ENCODE measurements around the gene AP3S2. TPM values are rescaled to one million over a fixed set of nuclear protein-coding genes. Genes with fewer than 3 reads are reported as not detected.

Gene AP3S2
- total and polyA plus RNA-seq, 2 experiments from 2014 or later, result 9.4 to 93.3 TPM

DNA sequence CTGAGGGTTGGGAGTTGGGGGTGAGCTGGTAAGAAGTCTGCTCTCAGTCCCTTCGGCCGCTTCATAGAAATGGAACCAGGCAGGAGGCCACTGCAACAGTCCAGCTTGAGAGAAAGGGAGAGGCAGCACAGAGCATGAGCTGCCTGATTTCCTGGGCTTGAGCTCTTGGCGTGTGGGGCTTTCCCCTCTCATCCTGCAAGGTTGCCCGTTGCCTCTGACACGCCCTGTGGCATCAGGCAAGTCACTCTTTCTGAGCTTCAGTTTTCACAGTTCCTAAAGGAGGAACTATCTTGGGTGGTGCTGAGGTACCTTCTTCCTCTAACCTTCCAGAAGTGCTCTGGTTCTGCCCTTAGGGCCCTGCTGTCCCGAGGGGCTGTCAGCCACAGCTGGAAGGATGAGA lies 112.7 kb downstream of the AP3S2 start (continued):
- TF ChIP-seq, protein P1, sequence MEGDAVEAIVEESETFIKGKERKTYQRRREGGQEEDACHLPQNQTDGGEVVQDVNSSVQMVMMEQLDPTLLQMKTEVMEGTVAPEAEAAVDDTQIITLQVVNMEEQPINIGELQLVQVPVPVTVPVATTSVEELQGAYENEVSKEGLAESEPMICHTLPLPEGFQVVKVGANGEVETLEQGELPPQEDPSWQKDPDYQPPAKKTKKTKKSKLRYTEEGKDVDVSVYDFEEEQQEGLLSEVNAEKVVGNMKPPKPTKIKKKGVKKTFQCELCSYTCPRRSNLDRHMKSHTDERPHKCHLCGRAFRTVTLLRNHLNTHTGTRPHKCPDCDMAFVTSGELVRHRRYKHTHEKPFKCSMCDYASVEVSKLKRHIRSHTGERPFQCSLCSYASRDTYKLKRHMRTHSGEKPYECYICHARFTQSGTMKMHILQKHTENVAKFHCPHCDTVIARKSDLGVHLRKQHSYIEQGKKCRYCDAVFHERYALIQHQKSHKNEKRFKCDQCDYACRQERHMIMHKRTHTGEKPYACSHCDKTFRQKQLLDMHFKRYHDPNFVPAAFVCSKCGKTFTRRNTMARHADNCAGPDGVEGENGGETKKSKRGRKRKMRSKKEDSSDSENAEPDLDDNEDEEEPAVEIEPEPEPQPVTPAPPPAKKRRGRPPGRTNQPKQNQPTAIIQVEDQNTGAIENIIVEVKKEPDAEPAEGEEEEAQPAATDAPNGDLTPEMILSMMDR (conservative IDR thresholded peaks at IDR 0.05; ENCODE audit: low read depth in 2 of 2), result no peak
- no peak for TF ChIP-seq EZH2 (IDR thresholded peaks at IDR 0.05; ENCODE audit: low read depth, unreplicated experiment)

DNA sequence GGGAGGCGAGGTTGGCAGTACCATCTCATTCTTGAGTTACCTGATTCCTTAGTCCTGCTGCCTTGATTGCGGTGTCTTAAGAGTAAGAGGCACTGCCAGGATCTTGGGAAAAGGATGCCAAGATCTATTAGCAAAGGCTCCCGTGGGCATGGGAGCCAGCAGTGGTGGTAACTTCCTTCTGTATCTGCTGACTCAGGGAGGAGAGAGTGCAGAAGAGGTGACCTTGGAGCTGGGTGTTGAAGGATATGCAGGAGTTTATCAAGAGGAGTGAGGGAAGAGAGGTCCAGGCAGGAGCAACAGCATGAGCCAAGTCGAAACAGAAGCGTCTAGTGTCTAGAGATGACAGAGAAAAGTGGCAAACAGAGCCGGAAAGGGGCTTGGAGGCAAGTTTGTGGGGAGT lies 113.2 kb downstream of the AP3S2 start:
- H3K36me3 ChIP-seq (ENCODE audit: insufficient read depth), result no peaks in the 10 kb centered on the region
- no peak overlapping the region for H2AFZ ChIP-seq
- no peak overlapping the region for H3K4me2 ChIP-seq
- H3K27ac ChIP-seq (ENCODE audit: low read depth), result no peak overlapping the region
- peaks cover 3% of the 10 kb centered on the region; the same call in 1 of the 2 replicates for H3K9me2 ChIP-seq (ENCODE audit: insufficient read depth)
- Mint-ChIP-seq H3K36me3 (ENCODE audit: low read depth) (no peaks in the 10 kb centered on the region), H3K4me1 (peaks cover 22% of the 10 kb centered on the region), H3K27me3 (ENCODE audit: insufficient read depth, low read depth, poor library complexity) (peaks cover 24% of the 10 kb centered on the region), H3K9me3 (no peaks in the 10 kb centered on the region), H3K4me3 (no peak overlapping the region), H3K27ac (no peak overlapping the region)
- H3K79me2 ChIP-seq (replicated peaks; ENCODE audit: insufficient read depth), result no peaks in the 10 kb centered on the region
- TF ChIP-seq JUNB (IDR thresholded peaks at IDR 0.05; ENCODE audit: unreplicated experiment) (no peak), NANOG (IDR thresholded peaks at IDR 0.05; ENCODE audit: borderline replicate concordance) (no peak), ZNF331 (CRISPR knock-in tag; IDR thresholded peaks at IDR 0.05; ENCODE audit: low read depth) (no peak), POLR2AphosphoS5 (IDR thresholded peaks at IDR 0.05; ENCODE audit: low read depth) (no peak), EZH2phosphoT487 (IDR thresholded peaks at IDR 0.05; ENCODE audit: unreplicated experiment) (no peak), CREB1 (CRISPR knock-in tag; IDR thresholded peaks at IDR 0.05; ENCODE audit: low read depth) (no peak)
- TF ChIP-seq, protein P2, sequence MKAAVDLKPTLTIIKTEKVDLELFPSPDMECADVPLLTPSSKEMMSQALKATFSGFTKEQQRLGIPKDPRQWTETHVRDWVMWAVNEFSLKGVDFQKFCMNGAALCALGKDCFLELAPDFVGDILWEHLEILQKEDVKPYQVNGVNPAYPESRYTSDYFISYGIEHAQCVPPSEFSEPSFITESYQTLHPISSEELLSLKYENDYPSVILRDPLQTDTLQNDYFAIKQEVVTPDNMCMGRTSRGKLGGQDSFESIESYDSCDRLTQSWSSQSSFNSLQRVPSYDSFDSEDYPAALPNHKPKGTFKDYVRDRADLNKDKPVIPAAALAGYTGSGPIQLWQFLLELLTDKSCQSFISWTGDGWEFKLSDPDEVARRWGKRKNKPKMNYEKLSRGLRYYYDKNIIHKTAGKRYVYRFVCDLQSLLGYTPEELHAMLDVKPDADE (IDR thresholded peaks at IDR 0.05), result no peak
- TF ChIP-seq, protein P3, sequence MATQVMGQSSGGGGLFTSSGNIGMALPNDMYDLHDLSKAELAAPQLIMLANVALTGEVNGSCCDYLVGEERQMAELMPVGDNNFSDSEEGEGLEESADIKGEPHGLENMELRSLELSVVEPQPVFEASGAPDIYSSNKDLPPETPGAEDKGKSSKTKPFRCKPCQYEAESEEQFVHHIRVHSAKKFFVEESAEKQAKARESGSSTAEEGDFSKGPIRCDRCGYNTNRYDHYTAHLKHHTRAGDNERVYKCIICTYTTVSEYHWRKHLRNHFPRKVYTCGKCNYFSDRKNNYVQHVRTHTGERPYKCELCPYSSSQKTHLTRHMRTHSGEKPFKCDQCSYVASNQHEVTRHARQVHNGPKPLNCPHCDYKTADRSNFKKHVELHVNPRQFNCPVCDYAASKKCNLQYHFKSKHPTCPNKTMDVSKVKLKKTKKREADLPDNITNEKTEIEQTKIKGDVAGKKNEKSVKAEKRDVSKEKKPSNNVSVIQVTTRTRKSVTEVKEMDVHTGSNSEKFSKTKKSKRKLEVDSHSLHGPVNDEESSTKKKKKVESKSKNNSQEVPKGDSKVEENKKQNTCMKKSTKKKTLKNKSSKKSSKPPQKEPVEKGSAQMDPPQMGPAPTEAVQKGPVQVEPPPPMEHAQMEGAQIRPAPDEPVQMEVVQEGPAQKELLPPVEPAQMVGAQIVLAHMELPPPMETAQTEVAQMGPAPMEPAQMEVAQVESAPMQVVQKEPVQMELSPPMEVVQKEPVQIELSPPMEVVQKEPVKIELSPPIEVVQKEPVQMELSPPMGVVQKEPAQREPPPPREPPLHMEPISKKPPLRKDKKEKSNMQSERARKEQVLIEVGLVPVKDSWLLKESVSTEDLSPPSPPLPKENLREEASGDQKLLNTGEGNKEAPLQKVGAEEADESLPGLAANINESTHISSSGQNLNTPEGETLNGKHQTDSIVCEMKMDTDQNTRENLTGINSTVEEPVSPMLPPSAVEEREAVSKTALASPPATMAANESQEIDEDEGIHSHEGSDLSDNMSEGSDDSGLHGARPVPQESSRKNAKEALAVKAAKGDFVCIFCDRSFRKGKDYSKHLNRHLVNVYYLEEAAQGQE (IDR thresholded peaks at IDR 0.05; ENCODE audit: unreplicated experiment), result no peak
- TF ChIP-seq, protein P4, sequence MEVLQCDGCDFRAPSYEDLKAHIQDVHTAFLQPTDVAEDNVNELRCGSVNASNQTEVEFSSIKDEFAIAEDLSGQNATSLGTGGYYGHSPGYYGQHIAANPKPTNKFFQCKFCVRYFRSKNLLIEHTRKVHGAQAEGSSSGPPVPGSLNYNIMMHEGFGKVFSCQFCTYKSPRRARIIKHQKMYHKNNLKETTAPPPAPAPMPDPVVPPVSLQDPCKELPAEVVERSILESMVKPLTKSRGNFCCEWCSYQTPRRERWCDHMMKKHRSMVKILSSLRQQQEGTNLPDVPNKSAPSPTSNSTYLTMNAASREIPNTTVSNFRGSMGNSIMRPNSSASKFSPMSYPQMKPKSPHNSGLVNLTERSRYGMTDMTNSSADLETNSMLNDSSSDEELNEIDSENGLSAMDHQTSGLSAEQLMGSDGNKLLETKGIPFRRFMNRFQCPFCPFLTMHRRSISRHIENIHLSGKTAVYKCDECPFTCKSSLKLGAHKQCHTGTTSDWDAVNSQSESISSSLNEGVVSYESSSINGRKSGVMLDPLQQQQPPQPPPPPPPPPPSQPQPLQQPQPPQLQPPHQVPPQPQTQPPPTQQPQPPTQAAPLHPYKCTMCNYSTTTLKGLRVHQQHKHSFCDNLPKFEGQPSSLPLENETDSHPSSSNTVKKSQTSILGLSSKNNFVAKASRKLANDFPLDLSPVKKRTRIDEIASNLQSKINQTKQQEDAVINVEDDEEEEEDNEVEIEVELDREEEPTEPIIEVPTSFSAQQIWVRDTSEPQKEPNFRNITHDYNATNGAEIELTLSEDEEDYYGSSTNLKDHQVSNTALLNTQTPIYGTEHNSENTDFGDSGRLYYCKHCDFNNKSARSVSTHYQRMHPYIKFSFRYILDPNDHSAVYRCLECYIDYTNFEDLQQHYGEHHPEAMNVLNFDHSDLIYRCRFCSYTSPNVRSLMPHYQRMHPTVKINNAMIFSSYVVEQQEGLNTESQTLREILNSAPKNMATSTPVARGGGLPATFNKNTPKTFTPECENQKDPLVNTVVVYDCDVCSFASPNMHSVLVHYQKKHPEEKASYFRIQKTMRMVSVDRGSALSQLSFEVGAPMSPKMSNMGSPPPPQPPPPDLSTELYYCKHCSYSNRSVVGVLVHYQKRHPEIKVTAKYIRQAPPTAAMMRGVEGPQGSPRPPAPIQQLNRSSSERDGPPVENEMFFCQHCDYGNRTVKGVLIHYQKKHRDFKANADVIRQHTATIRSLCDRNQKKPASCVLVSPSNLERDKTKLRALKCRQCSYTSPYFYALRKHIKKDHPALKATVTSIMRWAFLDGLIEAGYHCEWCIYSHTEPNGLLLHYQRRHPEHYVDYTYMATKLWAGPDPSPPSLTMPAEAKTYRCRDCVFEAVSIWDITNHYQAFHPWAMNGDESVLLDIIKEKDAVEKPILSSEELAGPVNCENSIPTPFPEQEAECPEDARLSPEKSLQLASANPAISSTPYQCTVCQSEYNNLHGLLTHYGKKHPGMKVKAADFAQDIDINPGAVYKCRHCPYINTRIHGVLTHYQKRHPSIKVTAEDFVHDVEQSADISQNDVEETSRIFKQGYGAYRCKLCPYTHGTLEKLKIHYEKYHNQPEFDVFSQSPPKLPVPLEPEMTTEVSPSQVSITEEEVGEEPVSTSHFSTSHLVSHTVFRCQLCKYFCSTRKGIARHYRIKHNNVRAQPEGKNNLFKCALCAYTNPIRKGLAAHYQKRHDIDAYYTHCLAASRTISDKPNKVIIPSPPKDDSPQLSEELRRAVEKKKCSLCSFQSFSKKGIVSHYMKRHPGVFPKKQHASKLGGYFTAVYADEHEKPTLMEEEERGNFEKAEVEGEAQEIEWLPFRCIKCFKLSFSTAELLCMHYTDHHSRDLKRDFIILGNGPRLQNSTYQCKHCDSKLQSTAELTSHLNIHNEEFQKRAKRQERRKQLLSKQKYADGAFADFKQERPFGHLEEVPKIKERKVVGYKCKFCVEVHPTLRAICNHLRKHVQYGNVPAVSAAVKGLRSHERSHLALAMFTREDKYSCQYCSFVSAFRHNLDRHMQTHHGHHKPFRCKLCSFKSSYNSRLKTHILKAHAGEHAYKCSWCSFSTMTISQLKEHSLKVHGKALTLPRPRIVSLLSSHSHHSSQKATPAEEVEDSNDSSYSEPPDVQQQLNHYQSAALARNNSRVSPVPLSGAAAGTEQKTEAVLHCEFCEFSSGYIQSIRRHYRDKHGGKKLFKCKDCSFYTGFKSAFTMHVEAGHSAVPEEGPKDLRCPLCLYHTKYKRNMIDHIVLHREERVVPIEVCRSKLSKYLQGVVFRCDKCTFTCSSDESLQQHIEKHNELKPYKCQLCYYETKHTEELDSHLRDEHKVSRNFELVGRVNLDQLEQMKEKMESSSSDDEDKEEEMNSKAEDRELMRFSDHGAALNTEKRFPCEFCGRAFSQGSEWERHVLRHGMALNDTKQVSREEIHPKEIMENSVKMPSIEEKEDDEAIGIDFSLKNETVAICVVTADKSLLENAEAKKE (CRISPR knock-in tag; IDR thresholded peaks at IDR 0.05), result no peak
- no peak for DNase-seq (ENCODE audit: low spot score)
- H3K4me1 ChIP-seq (ENCODE audit: insufficient read depth), result peaks cover 20% of the 10 kb centered on the region
- ATAC-seq, result no peak
- no peaks in the 10 kb centered on the region for H4K20me1 ChIP-seq (replicated peaks; ENCODE audit: insufficient read depth)
- no peak overlapping the region for H3K4me3 ChIP-seq
- peaks cover 28% of the 10 kb centered on the region for H3K27me3 ChIP-seq (ENCODE audit: insufficient read depth)
- H3F3A ChIP-seq (replicated peaks; ENCODE audit: low read depth), result no peaks in the 10 kb centered on the region

Measured in GM23338 (cell line).